HG03520 (cell line): ENCODE results near the gene GIN1.

ENCODE experiments used
- ATAC-seq: cut with Tn5 transposase; IDR thresholded peaks from one replicate; pipeline ENCODE4 v1.9.1; 2021; ENCODE audit warnings: mild to moderate bottlenecking, moderate library complexity; ENCODE audit not compliant: unreplicated experiment

GIN1 gene

GRCh38 chr5:103041071-103041676, 78.8 kb downstream of the GIN1 start:
- ATAC-seq, result no peak

- ATAC-seq, result no peak
Observed at GRCh38 chr5:103037673-103038455, 82.1 kb downstream of the GIN1 start.

GRCh38 chr5:103036601-103037000, 83.3 kb downstream of the GIN1 start:
- no peak for ATAC-seq
